GM12878 (cell line): ENCODE measurements around the gene ROR2.

Source experiments
- EGR1 ChIP-seq, 2 experiments: IDR thresholded peaks; 1 replicate in 1 of 2; 2 replicates in 1 of 2; pipeline ENCODE4 v1.6.1; 2011 to 2012; ENCODE audit warnings: low read depth in 2 of 2, low read length in 2 of 2, borderline replicate concordance in 1 of 2, mild to moderate bottlenecking in 1 of 2, moderate library complexity in 1 of 2
- IRF3 ChIP-seq: fragments of 450-650 bp; IDR thresholded peaks from 2 replicates; pipeline ENCODE4 v1.6.1; 2014; ENCODE audit warnings: mild to moderate bottlenecking
- MYC ChIP-seq: IDR thresholded peaks from 2 replicates; pipeline ENCODE4 v1.6.1; 2011; ENCODE audit warnings: mild to moderate bottlenecking, low read length, moderate library complexity, inconsistent platforms; ENCODE audit not compliant: insufficient read depth, insufficient replicate concordance, insufficient read length, severe bottlenecking
- RAD21 ChIP-seq: IDR thresholded peaks from 2 replicates; pipeline ENCODE4 v1.6.1; 2011; ENCODE audit warnings: mild to moderate bottlenecking, low read depth, low read length, moderate library complexity; ENCODE audit not compliant: insufficient read depth
- REST ChIP-seq: IDR thresholded peaks from 2 replicates; pipeline ENCODE4 v1.6.1; 2012; ENCODE audit warnings: mild to moderate bottlenecking, low read depth, low read length
- RFX5 ChIP-seq: IDR thresholded peaks from 2 replicates; pipeline ENCODE4 v1.6.1; 2011; ENCODE audit warnings: low read depth, low read length, improper control_type of control experiment
- SIN3A ChIP-seq: IDR thresholded peaks from 2 replicates; pipeline ENCODE4 v1.6.1; 2012; ENCODE audit warnings: low read depth, low read length, improper control_type of control experiment

GRCh38 chr9:91811024-91811909 is 138.8 kb downstream of the ROR2 start:
- TF ChIP-seq SIN3A (no peak), REST (no peak), IRF3 (no peak), RFX5 (no peak), EGR1 (IDR thresholded peaks at IDR 0.05; ENCODE audit: borderline replicate concordance in 1 of 2, low read depth in 2 of 2, low read length in 2 of 2) (no peak), MYC (no peak), RAD21 (no peak)
